GM19240 (cell line): Measurements from ENCODE around the gene FLCN.
A peak's percentile ranks its signal among the peaks of the same experiment; 100 is the strongest.
"Not testable (repeated sequence)": the region's sequence is repeated elsewhere in the genome, so short reads cannot be mapped to it uniquely, and the experiment has no call there.

Source experiments
- DNase-seq: peaks from one replicate; pipeline ENCODE4 v3.0.0; 2011; ENCODE audit warnings: low spot score; ENCODE audit not compliant: insufficient read length

Gene FLCN

GRCh38 chr17:17186551-17187505, 50.1 kb downstream of the FLCN start:
- DNase-seq, result no peak

GRCh38 chr17:17186051-17186450, 50.9 kb downstream of the FLCN start:
- no peak for DNase-seq

GRCh38 chr17:17184985-17185757, 51.8 kb downstream of the FLCN start:
- not testable (repeated sequence) for DNase-seq

DNA sequence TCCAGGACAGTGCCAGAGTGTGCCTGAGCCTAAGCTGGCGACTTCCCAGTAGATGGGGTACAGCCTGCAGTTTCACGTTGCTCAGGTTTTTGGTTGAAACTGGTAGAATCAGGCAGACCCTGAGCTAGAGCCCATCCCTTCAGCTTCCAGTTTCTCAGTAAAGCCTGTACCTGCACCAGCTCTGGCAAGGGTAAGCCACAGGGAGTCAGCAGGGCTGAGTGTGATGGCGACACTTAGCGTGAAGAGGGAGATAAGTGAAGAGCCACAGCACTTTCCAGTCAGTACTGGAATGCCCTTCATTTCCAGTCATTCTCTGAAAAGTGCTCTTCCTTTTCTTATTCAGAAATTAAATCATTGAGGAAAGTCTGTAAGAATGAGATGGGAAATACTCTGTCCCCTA, 53.2 kb downstream of the FLCN start:
- DNase-seq, result no peak

DNA sequence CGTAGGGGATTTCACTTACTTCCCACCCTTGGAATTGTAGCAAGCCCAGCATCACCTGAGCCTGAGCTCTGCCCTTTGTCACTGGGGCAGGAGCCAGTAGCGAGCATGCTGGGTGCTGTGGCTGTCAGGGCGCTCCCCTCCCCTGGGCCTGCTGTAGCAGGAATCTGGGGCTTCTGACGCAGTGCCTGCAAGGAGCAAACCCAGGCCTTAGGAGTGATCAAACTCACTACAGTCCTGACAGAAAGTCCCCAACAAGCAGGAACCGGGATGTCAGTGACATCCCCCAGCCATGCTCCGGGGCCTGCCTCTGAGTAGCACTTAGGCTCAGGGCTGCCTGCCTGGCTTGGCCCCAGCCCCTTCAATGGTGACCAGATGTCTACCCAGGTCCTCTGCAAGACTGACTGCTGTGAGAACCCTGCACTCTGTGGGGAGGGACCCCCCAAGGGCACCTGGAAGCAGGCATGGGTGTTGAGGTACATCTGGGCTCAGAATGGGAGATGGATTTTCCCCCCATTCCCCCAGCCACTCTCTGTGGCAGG, 54.3 kb downstream of the FLCN start:
- DNase-seq, result no peak

DNA sequence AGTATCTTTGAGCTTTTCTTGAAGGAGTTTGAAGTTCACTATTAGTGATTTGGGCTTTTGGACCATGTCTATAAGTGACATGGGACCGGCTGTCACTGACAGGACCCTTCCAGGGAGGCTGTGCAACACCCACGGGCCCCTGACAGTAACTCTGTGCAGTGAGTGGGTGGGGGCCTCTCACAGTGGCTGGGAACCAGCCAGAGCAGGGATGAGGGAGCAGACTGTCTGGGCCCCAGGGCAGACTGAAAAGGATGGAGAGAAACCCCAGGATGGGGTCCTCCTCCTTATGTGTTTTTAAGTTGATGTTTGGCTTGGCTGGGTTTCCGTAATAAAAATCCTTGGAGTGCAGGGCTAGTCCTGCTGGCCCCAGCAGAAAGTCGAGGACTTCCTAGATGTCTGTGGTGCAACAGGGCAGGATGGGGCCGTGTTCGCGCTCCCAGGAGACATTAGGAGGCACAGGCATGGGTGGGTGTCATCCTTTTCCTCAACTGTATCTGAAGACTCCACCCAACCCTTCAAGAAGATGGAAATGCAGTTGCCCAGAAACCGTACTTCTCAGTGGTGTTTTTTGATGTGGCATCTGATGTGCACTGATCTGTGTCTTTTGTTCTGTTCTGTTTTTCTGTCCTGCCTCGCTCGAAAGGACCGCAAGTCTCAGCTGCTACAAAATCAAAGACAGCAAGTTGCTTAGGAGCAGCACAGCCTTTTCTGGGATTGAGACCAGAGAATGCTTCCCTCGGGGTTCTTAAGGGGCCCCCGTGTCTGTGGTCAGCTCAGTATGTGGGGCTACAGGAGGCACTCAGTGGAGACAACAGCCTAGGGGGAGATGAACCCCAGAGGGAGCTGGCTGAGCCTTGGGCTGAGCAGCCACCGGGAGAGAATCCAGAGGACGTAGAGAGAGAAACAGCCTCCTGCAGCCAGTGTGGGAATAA, 55.0 kb downstream of the FLCN start:
- no peak for DNase-seq

DNA sequence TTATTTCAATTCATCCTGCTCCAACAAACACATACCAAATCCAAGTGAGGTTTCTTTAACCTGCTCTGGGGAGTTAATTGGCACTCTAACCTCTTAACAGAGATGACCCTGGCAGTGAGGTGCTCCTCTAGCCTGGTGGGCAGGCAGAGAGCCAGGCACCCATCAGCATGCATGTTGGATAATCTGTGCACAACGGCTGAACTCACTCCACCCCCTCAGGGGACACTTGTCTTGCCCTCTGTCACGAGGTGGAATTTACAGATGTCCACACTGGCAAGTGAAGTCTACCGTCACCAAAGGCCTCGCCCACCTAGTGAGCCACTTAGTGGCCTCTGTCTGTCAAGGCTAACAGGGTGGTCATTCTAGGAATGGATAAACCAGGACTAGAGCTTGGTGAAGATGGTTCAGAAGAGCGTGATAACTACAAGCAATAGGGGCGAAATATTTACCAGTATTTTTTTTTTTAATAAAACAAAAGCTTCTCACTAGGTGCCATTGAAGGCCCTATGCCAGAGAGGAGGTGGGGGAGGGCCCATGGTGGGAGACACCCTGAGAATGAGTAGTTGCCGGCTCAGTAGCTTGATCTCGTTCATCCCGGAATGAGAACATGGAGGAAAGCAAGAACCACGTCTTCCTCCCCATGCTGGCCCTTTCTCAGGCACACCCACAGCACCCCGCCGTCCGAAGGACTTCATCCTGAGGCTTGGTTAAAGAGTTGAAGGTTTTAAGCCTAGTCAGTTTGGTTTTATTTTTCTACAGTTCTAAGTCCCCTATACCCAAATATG, 56.0 kb downstream of the FLCN start:
- no peak for DNase-seq

DNA sequence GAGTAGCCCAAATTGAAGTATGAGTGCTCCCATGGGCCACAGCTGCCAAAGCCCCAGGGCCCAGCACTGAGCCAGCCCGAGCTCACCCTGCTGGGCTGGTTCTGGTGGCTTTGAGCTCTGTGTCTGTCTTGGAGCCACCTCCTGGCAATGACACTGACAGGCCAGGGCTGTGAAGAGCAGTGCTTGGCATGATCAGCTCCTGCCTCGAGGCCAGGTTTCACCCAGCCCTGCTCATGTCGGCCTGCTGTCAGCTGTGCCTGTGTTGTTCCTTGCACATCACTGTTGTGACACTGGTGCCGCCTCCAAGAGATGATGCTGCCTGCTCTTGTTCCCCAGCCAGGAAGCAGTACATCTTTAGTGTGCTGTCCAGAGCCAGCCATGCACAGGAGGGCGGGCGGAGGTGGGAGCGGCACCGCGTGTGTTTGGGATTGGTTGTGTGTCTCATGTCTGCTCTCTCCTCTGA, 56.8 kb downstream of the FLCN start:
- DNase-seq, result no peak

DNA sequence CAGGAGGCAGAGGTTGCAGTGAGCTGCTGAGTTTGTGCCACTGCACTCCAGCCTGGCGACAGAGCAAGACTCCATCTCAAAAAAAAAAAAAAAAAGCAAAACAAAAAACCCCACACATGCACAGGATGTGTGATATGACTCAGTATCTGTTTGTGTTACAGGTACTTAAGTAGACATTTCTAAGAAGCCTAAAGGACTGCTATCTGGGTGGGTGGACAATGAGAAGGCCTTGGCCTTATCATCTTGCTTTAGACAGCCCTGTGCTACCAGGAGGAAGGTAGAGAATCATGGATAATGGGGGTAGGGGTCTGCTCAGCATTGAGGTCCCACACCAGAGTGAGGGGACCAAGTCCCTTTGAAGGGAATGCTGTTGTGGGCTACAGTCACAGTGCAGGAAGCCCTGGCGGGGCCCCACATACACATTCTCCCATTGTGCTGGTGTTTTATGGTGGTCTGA, 57.6 kb downstream of the FLCN start:
- DNase-seq, result peak; percentile 34

- DNase-seq, result no peak
Measured at GRCh38 chr17:17177176-17177575, 59.8 kb downstream of the FLCN start.

DNA sequence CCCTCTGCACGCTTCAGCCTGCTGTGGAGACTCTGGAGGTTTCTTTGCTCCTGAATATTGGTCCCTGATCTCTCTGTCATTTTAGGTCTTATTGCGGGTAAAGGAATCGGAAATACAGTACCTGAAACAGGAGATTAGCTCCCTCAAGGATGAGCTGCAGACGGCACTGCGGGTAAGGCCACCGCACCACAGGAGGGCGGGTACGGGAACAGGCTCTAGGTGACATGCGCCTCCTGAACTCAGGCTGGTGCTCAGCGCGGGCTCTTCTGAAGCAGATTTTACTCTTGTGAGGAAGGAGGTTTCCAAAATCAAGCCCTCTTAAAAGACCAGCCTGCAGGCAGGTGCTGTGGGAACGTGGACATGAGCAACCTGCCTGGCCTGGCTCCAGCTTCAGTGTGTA, 60.6 kb downstream of the FLCN start:
- no peak for DNase-seq

- no peak for DNase-seq
Measured at GRCh38 chr17:17175917-17176316, 61.1 kb downstream of the FLCN start.

GRCh38 chr17:17175340-17175739, 61.6 kb downstream of the FLCN start:
- no peak for DNase-seq

DNA sequence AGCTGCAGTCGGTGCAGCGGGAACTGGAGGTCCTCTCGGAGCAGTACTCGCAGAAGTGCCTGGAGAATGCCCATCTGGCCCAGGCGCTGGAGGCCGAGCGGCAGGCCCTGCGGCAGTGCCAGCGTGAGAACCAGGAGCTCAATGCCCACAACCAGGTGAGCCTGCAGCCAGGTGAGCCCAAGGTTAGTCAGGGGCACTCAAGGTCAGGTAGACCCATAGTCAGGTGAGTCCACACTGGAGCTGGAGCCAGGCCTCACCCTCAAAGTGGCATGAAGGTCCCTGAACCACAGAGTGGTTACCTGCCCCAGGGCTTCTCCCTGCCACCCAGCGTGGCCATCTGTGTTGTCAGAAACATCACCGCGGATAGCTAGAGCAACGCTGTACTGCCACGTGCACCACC, 63.0 kb downstream of the FLCN start:
- no peak for DNase-seq

GRCh38 chr17:17172990-17173389, 64.0 kb downstream of the FLCN start:
- no peak for DNase-seq

GRCh38 chr17:17172001-17172939, 64.7 kb downstream of the FLCN start:
- no peak for DNase-seq

DNA sequence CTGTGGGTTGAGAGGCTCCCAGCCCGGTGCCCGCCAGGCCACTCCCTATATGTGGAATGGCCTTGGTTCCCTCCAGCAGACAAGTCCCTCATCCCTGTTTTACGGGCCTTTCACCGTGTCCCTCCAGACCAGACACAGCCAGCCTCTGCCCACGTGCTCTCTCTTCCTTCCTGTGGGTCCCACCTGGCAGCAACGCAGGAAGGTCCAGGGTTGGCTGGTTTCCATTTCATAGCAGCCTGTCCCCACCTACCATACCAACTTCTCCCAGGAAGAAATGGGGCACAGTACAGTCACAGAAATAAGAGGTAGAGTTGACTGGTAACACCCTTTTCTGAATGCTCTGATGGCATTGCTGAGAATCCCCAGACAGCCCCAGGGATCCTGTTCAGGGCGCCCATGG, 65.8 kb downstream of the FLCN start:
- DNase-seq, result no peak

- DNase-seq, result no peak
Measured at GRCh38 chr17:17170346-17170985, 66.5 kb downstream of the FLCN start.
